Keratinocyte (primary cell): Measurements from ENCODE around the gene SFTPD.

Experiments used
- CTCF ChIP-seq, 3 experiments: IDR thresholded peaks in 1 of 3; conservative IDR thresholded peaks in 1 of 3; optimal IDR thresholded peaks in 1 of 3; 2 replicates in 2 of 3; 3 replicates in 1 of 3; pipeline versions ENCODE3 to v1.5.1; 2011; ENCODE audit warnings: low read length in 3 of 3, mild to moderate bottlenecking in 3 of 3, moderate library complexity in 2 of 3, control low read depth in 1 of 3, inconsistent platforms in 1 of 3; ENCODE audit not compliant: insufficient read depth in 2 of 3; ENCODE audit errors: extremely low read depth in 1 of 3
- EZH2 ChIP-seq: IDR thresholded peaks from one replicate; pipeline ENCODE4 v1.6.1; 2012; ENCODE audit warnings: inconsistent platforms, mild to moderate bottlenecking, low read length, moderate library complexity

DNA sequence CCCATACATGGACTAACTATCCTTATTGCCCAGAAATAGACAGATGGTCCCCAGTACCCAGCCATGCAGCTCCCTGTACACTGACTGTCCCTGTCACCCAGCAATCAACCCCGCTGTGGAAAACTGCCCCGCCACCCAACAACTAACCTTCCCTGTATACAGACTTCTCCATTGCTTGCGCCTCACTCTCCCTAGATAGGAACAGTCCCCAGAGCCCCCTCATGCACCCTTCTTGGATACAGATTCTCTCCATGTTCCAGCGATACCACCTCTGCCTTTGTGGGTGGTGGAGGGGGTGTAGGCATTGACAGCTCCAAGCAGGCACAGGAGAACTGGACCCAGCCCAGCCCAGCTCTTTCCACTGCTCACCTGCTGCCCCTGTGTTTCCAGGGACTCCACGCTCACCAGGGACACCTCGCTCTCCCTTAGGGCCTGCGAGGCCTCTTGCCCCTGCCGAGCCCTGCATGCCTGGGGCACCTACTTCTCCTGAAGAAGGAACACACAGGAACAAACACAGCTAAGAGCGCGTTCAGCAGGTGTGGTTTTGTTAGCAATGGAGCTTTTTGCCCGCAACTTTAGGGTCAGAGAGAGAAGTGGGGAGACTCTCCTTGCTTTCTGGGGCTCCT is 7.2 kb downstream of the SFTPD start:
- TF ChIP-seq CTCF (optimal IDR thresholded peaks at IDR 0.05 in 1 of 3, IDR thresholded peaks at IDR 0.05 in 1 of 3, conservative IDR thresholded peaks at IDR 0.05 in 1 of 3; ENCODE audit: extremely low read depth in 1 of 3, insufficient read depth in 2 of 3, low read length in 3 of 3) (no peak), EZH2 (no peak)
